ENCODE data around the gene CAMK4. TPM values are rescaled to one million over a fixed set of nuclear protein-coding genes. Genes with fewer than 3 reads are reported as not detected.
A peak's percentile ranks its signal among the peaks of the same experiment; 100 is the strongest.

CAMK4 gene
- total RNA-seq, 1 donor, result 1.3 TPM

DNA sequence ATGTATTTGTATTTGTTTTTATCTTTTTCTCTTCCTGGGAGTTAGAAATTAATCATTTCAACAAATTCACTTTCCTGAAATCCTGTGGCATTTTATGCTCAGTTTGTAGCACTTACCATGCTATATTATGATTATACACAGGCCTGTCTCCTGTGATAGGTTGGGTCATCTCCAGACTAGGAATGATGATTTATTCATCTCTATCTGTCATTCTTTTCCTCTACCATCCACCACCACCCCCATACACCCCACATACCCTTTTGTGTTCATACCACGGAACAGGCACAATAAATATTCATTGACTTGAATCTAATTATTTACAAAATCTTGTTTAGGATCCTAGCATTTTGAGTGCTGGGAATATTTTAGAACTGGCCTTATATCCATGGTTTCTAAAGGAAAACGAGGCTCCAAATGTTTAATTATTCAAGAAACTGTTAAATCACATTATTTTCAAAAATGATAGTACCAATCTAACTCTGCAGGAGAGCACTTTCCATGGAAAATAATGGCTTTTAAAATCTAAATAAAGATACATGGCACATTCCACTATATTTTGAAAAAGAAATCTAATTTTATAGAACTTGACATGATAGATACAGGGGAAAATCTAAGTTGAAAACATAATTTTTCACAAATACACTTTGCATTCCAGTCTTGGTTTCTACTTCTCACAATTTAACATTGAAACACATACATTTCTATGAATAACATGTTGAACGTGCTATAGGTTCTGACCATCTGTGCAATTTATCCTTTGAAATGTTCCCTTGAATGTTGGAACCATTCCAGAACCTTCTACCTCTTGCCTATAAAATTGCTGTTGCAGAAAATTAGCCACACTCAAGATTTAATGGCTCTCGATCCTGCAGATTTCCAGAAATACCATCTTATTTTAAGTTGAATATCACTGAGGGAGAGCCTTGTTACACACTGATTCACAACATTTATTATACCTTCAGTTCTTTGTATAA is 198.8 kb downstream of the CAMK4 start:
- no peak overlapping the region for H3K4me3 ChIP-seq (ENCODE audit: low read depth, low read length)
- TF ChIP-seq, protein P1, sequence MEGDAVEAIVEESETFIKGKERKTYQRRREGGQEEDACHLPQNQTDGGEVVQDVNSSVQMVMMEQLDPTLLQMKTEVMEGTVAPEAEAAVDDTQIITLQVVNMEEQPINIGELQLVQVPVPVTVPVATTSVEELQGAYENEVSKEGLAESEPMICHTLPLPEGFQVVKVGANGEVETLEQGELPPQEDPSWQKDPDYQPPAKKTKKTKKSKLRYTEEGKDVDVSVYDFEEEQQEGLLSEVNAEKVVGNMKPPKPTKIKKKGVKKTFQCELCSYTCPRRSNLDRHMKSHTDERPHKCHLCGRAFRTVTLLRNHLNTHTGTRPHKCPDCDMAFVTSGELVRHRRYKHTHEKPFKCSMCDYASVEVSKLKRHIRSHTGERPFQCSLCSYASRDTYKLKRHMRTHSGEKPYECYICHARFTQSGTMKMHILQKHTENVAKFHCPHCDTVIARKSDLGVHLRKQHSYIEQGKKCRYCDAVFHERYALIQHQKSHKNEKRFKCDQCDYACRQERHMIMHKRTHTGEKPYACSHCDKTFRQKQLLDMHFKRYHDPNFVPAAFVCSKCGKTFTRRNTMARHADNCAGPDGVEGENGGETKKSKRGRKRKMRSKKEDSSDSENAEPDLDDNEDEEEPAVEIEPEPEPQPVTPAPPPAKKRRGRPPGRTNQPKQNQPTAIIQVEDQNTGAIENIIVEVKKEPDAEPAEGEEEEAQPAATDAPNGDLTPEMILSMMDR (IDR thresholded peaks at IDR 0.05; ENCODE audit: insufficient read depth, low read depth, low read length), result no peak
- no peak for DNase-seq (ENCODE audit: low read depth)

DNA sequence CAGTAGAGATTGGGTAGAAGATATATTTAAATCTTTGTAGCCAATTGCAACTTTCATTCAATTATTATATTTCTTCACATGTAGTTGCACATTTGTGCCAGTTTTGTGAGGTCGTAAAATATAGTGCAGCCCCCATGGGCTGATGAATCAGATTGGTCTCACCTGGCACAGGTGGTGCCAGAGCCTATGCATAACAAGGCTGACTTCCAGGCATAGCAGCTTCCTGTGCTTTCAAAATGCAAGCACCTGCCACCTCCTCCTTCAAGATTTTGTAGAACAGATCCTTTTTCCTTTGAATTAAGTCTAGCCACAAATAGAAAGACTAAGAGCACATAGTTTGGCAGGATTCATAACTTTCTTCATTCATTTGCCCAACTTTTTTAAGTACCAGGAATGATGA is 201.0 kb downstream of the CAMK4 start:
- no peak overlapping the region for H3K4me3 ChIP-seq (ENCODE audit: low read depth, low read length)
- DNase-seq (ENCODE audit: low read depth), result no peak
- TF ChIP-seq, protein P1 (IDR thresholded peaks at IDR 0.05; ENCODE audit: insufficient read depth, low read depth, low read length), result no peak

DNA sequence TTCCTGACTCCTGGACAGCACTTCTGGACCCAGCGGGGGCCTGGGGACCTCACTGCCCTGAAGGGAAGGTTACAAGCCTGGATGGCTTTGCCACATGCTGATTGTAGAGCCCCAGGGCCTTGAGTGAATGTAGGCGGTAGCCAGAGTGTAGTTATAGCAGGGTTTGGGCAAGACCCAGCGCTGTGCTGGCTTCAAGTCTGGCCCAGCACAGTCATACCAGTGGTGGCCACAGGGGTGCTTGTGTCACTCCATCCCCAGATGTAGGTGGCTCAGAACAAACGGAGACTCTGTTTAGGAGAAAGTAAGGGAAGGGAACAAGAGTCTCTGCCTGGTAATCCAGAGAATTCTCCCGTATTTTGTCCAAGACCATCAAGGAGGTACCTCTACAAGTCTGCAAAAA is 203.6 kb downstream of the CAMK4 start:
- no peak for DNase-seq (ENCODE audit: low read depth)
- no peak overlapping the region for H3K4me3 ChIP-seq (ENCODE audit: low read depth, low read length)
- TF ChIP-seq, protein P1 (IDR thresholded peaks at IDR 0.05; ENCODE audit: insufficient read depth, low read depth, low read length), result no peak

DNA sequence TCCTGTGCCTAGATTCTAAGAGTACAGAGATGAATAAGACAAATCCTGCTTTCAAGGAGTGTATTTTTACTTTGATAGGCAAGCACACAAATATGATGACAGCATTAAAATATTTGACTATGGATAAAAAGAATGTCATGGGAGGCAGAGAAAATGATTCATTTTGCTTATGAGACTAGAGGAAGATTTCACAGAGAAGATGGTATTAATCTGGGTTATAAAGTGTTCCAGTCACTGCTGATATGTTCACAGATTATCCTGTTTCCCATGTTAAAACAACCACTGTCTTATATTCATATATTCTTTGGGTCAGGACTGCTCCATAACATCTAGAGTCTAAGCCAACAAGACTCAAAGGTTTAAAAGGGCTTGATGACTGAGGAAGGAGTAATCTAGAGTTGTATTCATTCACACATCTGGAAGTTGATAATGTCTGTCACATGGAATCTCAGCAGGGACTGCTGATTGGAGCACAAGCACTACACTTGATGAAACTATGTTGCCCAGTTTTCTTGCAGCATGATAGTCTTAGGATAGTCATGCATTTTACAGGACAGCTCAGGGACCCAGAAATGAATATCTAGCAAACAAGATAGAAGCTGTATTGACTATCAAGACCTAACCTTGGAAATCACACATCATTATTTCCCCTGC is 208.8 kb downstream of the CAMK4 start:
- no peak for DNase-seq (ENCODE audit: low read depth)
- H3K4me3 ChIP-seq (ENCODE audit: low read depth, low read length), result no peak overlapping the region
- TF ChIP-seq, protein P1 (IDR thresholded peaks at IDR 0.05; ENCODE audit: insufficient read depth, low read depth, low read length), result no peak

DNA sequence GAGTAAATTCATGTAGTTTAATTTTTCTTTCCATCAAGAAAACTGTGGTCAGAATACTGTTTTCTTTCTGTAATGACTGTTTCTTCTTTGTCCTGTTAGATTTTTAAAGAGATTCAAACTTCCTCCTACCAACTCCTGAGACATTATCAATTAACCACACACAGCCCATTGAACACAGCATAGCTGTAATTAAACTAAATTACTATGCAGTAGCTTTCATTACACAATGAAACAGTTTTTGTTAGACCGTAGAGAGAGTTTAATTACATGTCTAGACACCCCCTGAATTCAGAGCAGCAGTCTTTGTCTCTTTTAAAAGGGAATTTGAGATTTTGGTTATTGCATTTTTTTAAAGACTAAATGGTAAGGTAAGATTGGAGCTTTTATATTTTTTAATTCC is 210.6 kb downstream of the CAMK4 start:
- TF ChIP-seq, protein P1 (IDR thresholded peaks at IDR 0.05; ENCODE audit: insufficient read depth, low read depth, low read length), result no peak
- DNase-seq (ENCODE audit: low read depth), result no peak

DNA sequence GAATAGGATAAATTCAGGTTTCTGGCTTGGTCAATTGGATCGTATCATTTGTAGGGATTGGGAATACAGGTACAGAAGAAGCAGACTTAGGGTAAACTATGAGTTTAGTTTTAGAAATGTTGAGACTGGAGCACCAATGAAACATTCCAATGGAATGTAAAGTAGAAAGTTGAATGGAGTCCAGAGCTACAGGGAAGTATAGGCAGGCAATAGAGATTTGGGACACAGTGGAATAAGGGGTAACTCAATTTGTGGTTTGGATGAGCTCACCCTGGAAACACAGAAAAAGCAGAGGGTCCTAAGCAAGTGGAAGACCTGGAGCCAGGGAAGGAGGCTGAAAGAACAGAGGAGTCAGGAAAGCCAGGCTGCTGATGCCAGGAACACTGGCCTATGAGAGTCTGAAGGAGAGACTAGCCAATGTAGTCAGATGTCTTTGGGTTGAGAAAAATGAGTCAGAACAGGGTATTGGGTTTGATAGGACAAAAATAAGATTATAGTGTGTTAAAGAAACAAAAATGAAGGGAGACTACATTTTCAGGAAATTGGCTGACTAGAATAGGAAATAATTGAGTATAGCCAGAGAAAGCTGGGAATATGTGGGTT is 215.4 kb downstream of the CAMK4 start:
- H3K4me3 ChIP-seq (ENCODE audit: low read depth, low read length), result no peak overlapping the region
- TF ChIP-seq, protein P1 (IDR thresholded peaks at IDR 0.05; ENCODE audit: insufficient read depth, low read depth, low read length), result no peak
- DNase-seq (ENCODE audit: low read depth), result peak; percentile 3

More for the DNA sequence above, 210.6 kb downstream of the CAMK4 start:
- H3K4me3 ChIP-seq (ENCODE audit: low read depth, low read length), result no peak overlapping the region

Data from fibroblast of villous mesenchyme (primary cell).